ENCODE results near the gene FSIP1.

DNA sequence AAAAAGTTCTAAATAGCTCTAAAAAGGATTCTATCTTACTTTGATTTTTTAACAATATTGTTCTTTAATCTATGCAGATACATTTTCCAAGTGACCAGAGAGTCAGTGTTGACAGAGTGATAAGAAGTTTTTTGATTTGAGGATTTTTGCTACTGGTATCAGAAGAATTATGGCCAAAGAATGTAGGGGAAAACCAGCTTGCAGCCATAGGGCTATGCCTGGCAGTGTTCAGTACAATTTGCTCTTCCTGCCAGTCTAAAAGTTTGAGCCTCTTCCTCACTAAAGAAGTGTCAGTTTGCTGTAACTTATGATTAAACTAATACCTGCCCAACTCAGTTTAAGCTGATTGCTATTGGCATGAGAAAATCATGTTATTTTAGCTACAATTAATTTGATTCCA is 35.3 kb upstream of the FSIP1 start:
- TF ChIP-seq POLR2A (IDR thresholded peaks at IDR 0.05) = no peak
- TF ChIP-seq, protein P1, sequence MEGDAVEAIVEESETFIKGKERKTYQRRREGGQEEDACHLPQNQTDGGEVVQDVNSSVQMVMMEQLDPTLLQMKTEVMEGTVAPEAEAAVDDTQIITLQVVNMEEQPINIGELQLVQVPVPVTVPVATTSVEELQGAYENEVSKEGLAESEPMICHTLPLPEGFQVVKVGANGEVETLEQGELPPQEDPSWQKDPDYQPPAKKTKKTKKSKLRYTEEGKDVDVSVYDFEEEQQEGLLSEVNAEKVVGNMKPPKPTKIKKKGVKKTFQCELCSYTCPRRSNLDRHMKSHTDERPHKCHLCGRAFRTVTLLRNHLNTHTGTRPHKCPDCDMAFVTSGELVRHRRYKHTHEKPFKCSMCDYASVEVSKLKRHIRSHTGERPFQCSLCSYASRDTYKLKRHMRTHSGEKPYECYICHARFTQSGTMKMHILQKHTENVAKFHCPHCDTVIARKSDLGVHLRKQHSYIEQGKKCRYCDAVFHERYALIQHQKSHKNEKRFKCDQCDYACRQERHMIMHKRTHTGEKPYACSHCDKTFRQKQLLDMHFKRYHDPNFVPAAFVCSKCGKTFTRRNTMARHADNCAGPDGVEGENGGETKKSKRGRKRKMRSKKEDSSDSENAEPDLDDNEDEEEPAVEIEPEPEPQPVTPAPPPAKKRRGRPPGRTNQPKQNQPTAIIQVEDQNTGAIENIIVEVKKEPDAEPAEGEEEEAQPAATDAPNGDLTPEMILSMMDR (IDR thresholded peaks at IDR 0.05) = no peak
- TF ChIP-seq EP300 (IDR thresholded peaks at IDR 0.05) = no peak

All from tibial nerve (tissue), 4 donors.